GM12878 (cell line): ENCODE results near the gene BRAT1. TPM values are rescaled to one million over a fixed set of nuclear protein-coding genes. Genes with fewer than 3 reads are reported as not detected.
A peak's percentile ranks its signal among the peaks of the same experiment; 100 is the strongest.

Source experiments
- ASH2L ChIP-seq: fragments of 300-600, 200-600 bp; sonication (generic); IDR thresholded peaks from 2 replicates; pipeline ENCODE4 v1.6.1; 2017; ENCODE audit warnings: low read depth, mild to moderate bottlenecking, borderline replicate concordance
- ATF7 ChIP-seq: fragments of 450-650 bp; IDR thresholded peaks from 2 replicates; pipeline ENCODE4 v1.6.1; 2016; ENCODE audit warnings: low read depth, mild to moderate bottlenecking
- BHLHE40 ChIP-seq, 2 experiments: fragments of 450-650 bp in 1 of 2; IDR thresholded peaks; 2 replicates each; pipeline ENCODE4 v1.6.1; 2011 to 2017; ENCODE audit warnings: low read depth in 2 of 2, borderline replicate concordance in 1 of 2, improper control_type of control experiment in 1 of 2, low read length in 1 of 2, mild to moderate bottlenecking in 1 of 2
- CBX5 ChIP-seq: sonication (generic); IDR thresholded peaks from 2 replicates; pipeline ENCODE4 v1.6.1; 2016; ENCODE audit warnings: low read depth, moderate library complexity, mild to moderate bottlenecking, inconsistent platforms
- EGR1 ChIP-seq, 2 experiments: IDR thresholded peaks; 1 replicate in 1 of 2; 2 replicates in 1 of 2; pipeline ENCODE4 v1.6.1; 2011 to 2012; ENCODE audit warnings: low read depth in 2 of 2, low read length in 2 of 2, borderline replicate concordance in 1 of 2, mild to moderate bottlenecking in 1 of 2, moderate library complexity in 1 of 2
- EP300 ChIP-seq, 2 experiments: fragments of 150-350 bp in 1 of 2; IDR thresholded peaks; 2 replicates each; pipeline ENCODE4 v1.6.1; 2011 to 2012; ENCODE audit warnings: low read depth in 2 of 2, low read length in 2 of 2, borderline replicate concordance in 1 of 2, improper control_type of control experiment in 1 of 2, inconsistent platforms in 1 of 2; ENCODE audit not compliant: control insufficient read depth in 1 of 2
- EZH2 ChIP-seq: IDR thresholded peaks from 2 replicates; pipeline ENCODE4 v1.6.1; 2012; ENCODE audit warnings: low read depth, mild to moderate bottlenecking, control low read depth, inconsistent platforms, low read length, borderline replicate concordance; ENCODE audit not compliant: control insufficient read depth
- FOS ChIP-seq: IDR thresholded peaks from 3 replicates; pipeline ENCODE4 v1.6.1; 2011; ENCODE audit warnings: borderline replicate concordance; ENCODE audit not compliant: insufficient read length; ENCODE audit errors: extremely low read depth
- HDGF ChIP-seq: fragments of 450-650 bp; IDR thresholded peaks from 2 replicates; pipeline ENCODE4 v1.6.1; 2016; ENCODE audit warnings: antibody characterized with exemption
- IKZF1 ChIP-seq: fragments of 450-650 bp; conservative IDR thresholded peaks from 2 replicates; pipeline ENCODE4 v1.6.1; 2017; ENCODE audit warnings: antibody characterized with exemption, mild to moderate bottlenecking
- JUND ChIP-seq: IDR thresholded peaks from 2 replicates; pipeline ENCODE4 v1.6.1; 2012; ENCODE audit warnings: low read depth, mild to moderate bottlenecking, low read length, improper control_type of control experiment, moderate library complexity
- NFYA ChIP-seq: IDR thresholded peaks from 2 replicates; pipeline ENCODE4 v1.6.1; 2011; ENCODE audit warnings: low read depth, mild to moderate bottlenecking, low read length, improper control_type of control experiment, borderline replicate concordance
- POLR2A ChIP-seq: IDR thresholded peaks from 2 replicates; pipeline ENCODE4 v1.6.1; 2011; ENCODE audit warnings: low read depth, mild to moderate bottlenecking, low read length
- RBBP5 ChIP-seq: fragments of 200-600 bp; sonication (generic); conservative IDR thresholded peaks from 2 replicates; pipeline ENCODE4 v1.6.1; 2016
- SMC3 ChIP-seq: IDR thresholded peaks from 2 replicates; pipeline ENCODE4 v1.6.1; 2011; ENCODE audit warnings: low read length, improper control_type of control experiment, borderline replicate concordance
- SPI1 ChIP-seq: IDR thresholded peaks from 2 replicates; pipeline ENCODE4 v1.6.1; 2011; ENCODE audit warnings: low read depth, mild to moderate bottlenecking, low read length, moderate library complexity, borderline replicate concordance; ENCODE audit not compliant: insufficient read depth
- STAT3 ChIP-seq: IDR thresholded peaks from 2 replicates; pipeline ENCODE4 v1.6.1; 2011; ENCODE audit warnings: low read depth, low read length, improper control_type of control experiment
- TARDBP ChIP-seq: IDR thresholded peaks from 2 replicates; pipeline ENCODE4 v1.6.1; 2016; ENCODE audit warnings: borderline replicate concordance
- TCF12 ChIP-seq: IDR thresholded peaks from 2 replicates; pipeline ENCODE4 v1.6.1; 2011; ENCODE audit warnings: low read depth, mild to moderate bottlenecking, low read length
- YY1 ChIP-seq: IDR thresholded peaks from 2 replicates; pipeline ENCODE4 v1.6.1; 2011; ENCODE audit warnings: low read depth, mild to moderate bottlenecking, low read length
- ZNF207 ChIP-seq: fragments of 450-650 bp; IDR thresholded peaks from 2 replicates; pipeline ENCODE4 v1.6.1; 2014; ENCODE audit warnings: antibody characterized with exemption, mild to moderate bottlenecking, borderline replicate concordance
- ZNF384 ChIP-seq: IDR thresholded peaks from 2 replicates; pipeline ENCODE4 v1.6.1; 2012; ENCODE audit warnings: low read depth, mild to moderate bottlenecking, low read length, improper control_type of control experiment, borderline replicate concordance
- ZSCAN29 ChIP-seq: fragments of 450-650 bp; IDR thresholded peaks from 2 replicates; pipeline ENCODE4 v1.6.1; 2017; ENCODE audit warnings: mild to moderate bottlenecking, moderate library complexity
- polyA plus RNA-seq, 11 experiments: library from polyadenylated mRNA; depleted of rRNA in 4 of 11; unstranded in 6 of 11; stranded (reverse) in 5 of 11; fragments of >200 nt; fragmentation: Nextera tagmentation in 4 of 11; fragmentation: Illumina TruSeq in 1 of 11; extraction: Ambion mirVana in 4 of 11; extraction: Trizol in 1 of 11; gene quantifications; 1 replicate in 1 of 11; 2 replicates in 10 of 11; pipeline versions ENCODE4 v1.2.1 to v1.2.3, GENCODE V29; 2011 to 2016; ENCODE audit warnings: inconsistent platforms in 2 of 11, missing spikeins in 2 of 11, low read depth in 1 of 11
- total RNA-seq, 4 experiments: library from RNA; depleted of rRNA in 3 of 4; stranded (reverse); fragments of >200 nt in 3 of 4; fragmentation: Illumina TruSeq in 1 of 4; extraction: Trizol in 1 of 4; gene quantifications; 2 replicates each; pipeline versions ENCODE4 v1.2.1 to v1.2.3, GENCODE V29; 2013 to 2021
- TF ChIP-seq, protein P1 (sequence below): fragments of 150-350 bp; IDR thresholded peaks from 2 replicates; pipeline ENCODE4 v1.6.1; 2016; ENCODE audit warnings: low read depth, low read length
- TF ChIP-seq, protein P2 (sequence below): fragments of 450-650 bp; IDR thresholded peaks from 2 replicates; pipeline ENCODE4 v1.6.1; 2018; ENCODE audit warnings: borderline replicate concordance, mild to moderate bottlenecking; ENCODE audit not compliant: partially characterized antibody

The BRAT1 gene
- total and polyA plus RNA-seq, 10 of the 15 experiments (the other 5 are each of a cell fraction or from before 2014, with no cell fraction given), result 0.13 to 53.3 (median 16.0) TPM

DNA sequence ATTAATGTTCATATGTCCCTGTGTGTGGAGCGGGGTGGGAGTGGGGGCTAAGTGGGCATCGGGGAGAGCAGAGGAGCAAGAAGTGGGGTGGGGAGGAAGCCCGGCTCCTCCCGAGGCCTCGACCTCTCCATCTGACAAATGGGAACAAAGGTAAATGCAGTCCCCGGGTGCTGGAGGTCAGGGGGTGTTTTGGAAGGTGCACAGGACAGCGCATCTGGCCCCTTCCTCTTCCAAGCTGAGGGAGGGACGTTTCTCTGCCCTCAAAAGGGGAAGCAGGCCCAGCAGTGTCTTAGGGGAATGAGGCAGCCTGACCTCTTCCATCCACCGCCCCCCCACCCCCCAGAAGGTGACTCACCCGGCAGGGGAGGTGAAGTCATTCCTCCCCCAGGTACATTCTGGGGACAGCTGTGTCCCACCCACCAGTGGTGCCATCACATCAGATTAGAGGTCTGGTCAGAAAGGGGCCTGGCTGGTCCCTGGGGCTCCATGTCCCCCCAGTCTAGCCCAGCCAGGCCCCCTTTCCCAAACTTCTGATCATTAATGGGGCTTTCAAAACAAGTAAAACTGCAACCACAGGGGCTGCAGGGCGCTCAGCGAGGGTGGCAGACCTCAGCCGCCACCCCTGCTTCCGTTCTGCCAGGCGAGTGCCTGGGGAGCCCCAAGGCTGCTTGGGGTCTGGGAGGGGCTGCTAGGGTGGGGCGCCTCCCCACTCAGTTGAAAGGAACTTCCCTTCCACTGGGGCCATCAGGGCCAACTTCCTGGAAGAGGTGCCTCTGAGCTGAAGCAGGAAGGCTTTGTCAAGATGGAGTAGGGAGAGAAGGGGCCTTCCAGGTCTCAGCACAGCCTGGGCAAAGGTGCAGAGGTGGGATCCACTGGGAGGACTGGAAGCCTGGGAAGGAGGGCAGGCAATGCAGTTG is 25.0 kb downstream of the BRAT1 start (continued):
- peak; percentile 82 for TF ChIP-seq ATF7
- peak; percentile 50; the same call in 1 of the 2 replicates for TF ChIP-seq JUND
- TF ChIP-seq TARDBP, result 0 out of 2 replicates have a peak, but pooled peaks have one; percentile 15
- TF ChIP-seq FOS, result no peak
- TF ChIP-seq BHLHE40 (IDR thresholded peaks at IDR 0.05; ENCODE audit: borderline replicate concordance in 1 of 2, low read depth in 2 of 2, low read length in 1 of 2), result peak in 1 of 2 experiments; percentile 7; a peak in 1 of 4 replicates
- peak in 1 of 2 experiments; percentile 10; a peak in 1 of 4 replicates for TF ChIP-seq EP300 (IDR thresholded peaks at IDR 0.05; ENCODE audit: borderline replicate concordance in 1 of 2, control insufficient read depth in 1 of 2, low read depth in 2 of 2, low read length in 2 of 2)
- no peak for TF ChIP-seq RBBP5
- no peak for TF ChIP-seq ZSCAN29
- no peak for TF ChIP-seq CBX5
- TF ChIP-seq IKZF1, result peak; percentile 4
- TF ChIP-seq STAT3, result no peak
- no peak for TF ChIP-seq EZH2
- TF ChIP-seq ZNF384, result no peak
- no peak for TF ChIP-seq POLR2A
- no peak for TF ChIP-seq YY1
- TF ChIP-seq ASH2L, result no peak
- TF ChIP-seq HDGF, result peak; percentile 20
- peak; percentile 27; the same call in 1 of the 2 replicates for TF ChIP-seq TCF12
- TF ChIP-seq NFYA, result no peak
- TF ChIP-seq EGR1 (IDR thresholded peaks at IDR 0.05; ENCODE audit: borderline replicate concordance in 1 of 2, low read depth in 2 of 2, low read length in 2 of 2), result peak in 1 of 2 experiments; percentile 51; a peak in 1 of 3 replicates
- no peak for TF ChIP-seq ZNF207
- TF ChIP-seq, protein P1, sequence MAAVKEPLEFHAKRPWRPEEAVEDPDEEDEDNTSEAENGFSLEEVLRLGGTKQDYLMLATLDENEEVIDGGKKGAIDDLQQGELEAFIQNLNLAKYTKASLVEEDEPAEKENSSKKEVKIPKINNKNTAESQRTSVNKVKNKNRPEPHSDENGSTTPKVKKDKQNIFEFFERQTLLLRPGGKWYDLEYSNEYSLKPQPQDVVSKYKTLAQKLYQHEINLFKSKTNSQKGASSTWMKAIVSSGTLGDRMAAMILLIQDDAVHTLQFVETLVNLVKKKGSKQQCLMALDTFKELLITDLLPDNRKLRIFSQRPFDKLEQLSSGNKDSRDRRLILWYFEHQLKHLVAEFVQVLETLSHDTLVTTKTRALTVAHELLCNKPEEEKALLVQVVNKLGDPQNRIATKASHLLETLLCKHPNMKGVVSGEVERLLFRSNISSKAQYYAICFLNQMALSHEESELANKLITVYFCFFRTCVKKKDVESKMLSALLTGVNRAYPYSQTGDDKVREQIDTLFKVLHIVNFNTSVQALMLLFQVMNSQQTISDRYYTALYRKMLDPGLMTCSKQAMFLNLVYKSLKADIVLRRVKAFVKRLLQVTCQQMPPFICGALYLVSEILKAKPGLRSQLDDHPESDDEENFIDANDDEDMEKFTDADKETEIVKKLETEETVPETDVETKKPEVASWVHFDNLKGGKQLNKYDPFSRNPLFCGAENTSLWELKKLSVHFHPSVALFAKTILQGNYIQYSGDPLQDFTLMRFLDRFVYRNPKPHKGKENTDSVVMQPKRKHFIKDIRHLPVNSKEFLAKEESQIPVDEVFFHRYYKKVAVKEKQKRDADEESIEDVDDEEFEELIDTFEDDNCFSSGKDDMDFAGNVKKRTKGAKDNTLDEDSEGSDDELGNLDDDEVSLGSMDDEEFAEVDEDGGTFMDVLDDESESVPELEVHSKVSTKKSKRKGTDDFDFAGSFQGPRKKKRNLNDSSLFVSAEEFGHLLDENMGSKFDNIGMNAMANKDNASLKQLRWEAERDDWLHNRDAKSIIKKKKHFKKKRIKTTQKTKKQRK, result no peak
- TF ChIP-seq SMC3, result no peak
- TF ChIP-seq SPI1, result peak; percentile 72; the same call in 1 of the 2 replicates
- TF ChIP-seq, protein P2, sequence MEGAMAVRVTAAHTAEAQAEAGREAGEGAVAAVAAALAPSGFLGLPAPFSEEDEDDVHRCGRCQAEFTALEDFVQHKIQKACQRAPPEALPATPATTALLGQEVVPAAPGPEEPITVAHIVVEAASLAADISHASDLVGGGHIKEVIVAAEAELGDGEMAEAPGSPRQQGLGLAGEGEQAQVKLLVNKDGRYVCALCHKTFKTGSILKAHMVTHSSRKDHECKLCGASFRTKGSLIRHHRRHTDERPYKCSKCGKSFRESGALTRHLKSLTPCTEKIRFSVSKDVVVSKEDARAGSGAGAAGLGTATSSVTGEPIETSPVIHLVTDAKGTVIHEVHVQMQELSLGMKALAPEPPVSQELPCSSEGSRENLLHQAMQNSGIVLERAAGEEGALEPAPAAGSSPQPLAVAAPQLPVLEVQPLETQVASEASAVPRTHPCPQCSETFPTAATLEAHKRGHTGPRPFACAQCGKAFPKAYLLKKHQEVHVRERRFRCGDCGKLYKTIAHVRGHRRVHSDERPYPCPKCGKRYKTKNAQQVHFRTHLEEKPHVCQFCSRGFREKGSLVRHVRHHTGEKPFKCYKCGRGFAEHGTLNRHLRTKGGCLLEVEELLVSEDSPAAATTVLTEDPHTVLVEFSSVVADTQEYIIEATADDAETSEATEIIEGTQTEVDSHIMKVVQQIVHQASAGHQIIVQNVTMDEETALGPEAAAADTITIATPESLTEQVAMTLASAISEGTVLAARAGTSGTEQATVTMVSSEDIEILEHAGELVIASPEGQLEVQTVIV, result no peak
